SK-N-SH (cell line): ENCODE results near the gene TTC23. TPM values are rescaled to one million over a fixed set of nuclear protein-coding genes. Genes with fewer than 3 reads are reported as not detected.
"Not testable (repeated sequence)": the region's sequence is repeated elsewhere in the genome, so short reads cannot be mapped to it uniquely, and the experiment has no call there.

Experiments used
- CTCF ChIA-PET: fragments of 300-600, 350-600 bp; formaldehyde crosslinking; extraction: SDS; loops from one replicate; lab custom pipeline; 2021; lab: Yijun Ruan, JAX
- POLR2A ChIA-PET: fragments of 350-600 bp; sonication (Branson Sonifier 250); formaldehyde crosslinking; extraction: SDS; loops from one replicate; lab custom pipeline; 2020; ENCODE audit warnings: antibody characterized with exemption, inconsistent platforms; lab: Yijun Ruan, JAX
- DNase-seq: peaks from one replicate; pipeline ENCODE4 v3.0.0; 2012
- H2AFZ ChIP-seq: fragments of 200-600 bp; sonication (generic); 2 replicates; pipeline ENCODE4 v1.8.1; 2016; ENCODE audit warnings: antibody characterized with exemption, mild to moderate bottlenecking, low read depth
- H3F3A ChIP-seq: fragments of 200-600 bp; sonication (generic); replicated peaks from 2 replicates; pipeline ENCODE3; 2016; ENCODE audit warnings: antibody characterized with exemption, mild to moderate bottlenecking; ENCODE audit not compliant: insufficient read depth
- H3K27ac ChIP-seq, 2 experiments: fragments of 200-500 bp in 1 of 2; fragments of 200-600 bp in 1 of 2; sonication (Bioruptor generic) in 1 of 2; sonication (generic), shearing (Covaris generic) in 1 of 2; 2 replicates each; pipeline versions ENCODE4 v1.5.1 to v1.6.1; 2014 to 2016; ENCODE audit warnings: low read depth in 2 of 2, inconsistent platforms in 1 of 2, low read length in 1 of 2, mild to moderate bottlenecking in 1 of 2, mixed read lengths in 1 of 2
- H3K27me3 ChIP-seq: fragments of 200-600 bp; sonication (generic), shearing (Covaris generic); 2 replicates; pipeline ENCODE4 v1.6.1; 2016; ENCODE audit warnings: mixed run types; ENCODE audit not compliant: insufficient read depth
- H3K36me3 ChIP-seq, 2 experiments: fragments of 200-500 bp in 1 of 2; fragments of 200-600 bp in 1 of 2; sonication (Bioruptor generic) in 1 of 2; sonication (generic) in 1 of 2; replicated peaks in 1 of 2; 2 replicates each; pipeline versions ENCODE3 to v1.5.1; 2014 to 2016; ENCODE audit warnings: low read length in 1 of 2, mild to moderate bottlenecking in 1 of 2; ENCODE audit not compliant: insufficient read depth in 2 of 2, control insufficient read depth in 1 of 2
- H3K4me1 ChIP-seq, 2 experiments: fragments of 200-500 bp in 1 of 2; fragments of 200-600 bp in 1 of 2; sonication (Bioruptor generic) in 1 of 2; sonication (generic), shearing (Covaris generic) in 1 of 2; 2 replicates each; pipeline versions ENCODE4 v1.5.1 to v1.6.1; 2014 to 2016; ENCODE audit warnings: low read depth in 1 of 2, low read length in 1 of 2, mixed run types in 1 of 2; ENCODE audit not compliant: insufficient read depth in 2 of 2, control insufficient read depth in 1 of 2
- H3K4me2 ChIP-seq: fragments of 200-600 bp; sonication (generic), shearing (Covaris generic); 2 replicates; pipeline ENCODE4 v1.6.1; 2017; ENCODE audit warnings: mixed run types
- H3K4me3 ChIP-seq, 2 experiments: fragments of 200-500 bp in 1 of 2; fragments of 200-600 bp in 1 of 2; sonication (Bioruptor generic) in 1 of 2; sonication (generic), shearing (Covaris generic) in 1 of 2; 2 replicates each; pipeline versions ENCODE4 v1.5.1 to v1.8.1; 2014 to 2016; ENCODE audit warnings: low read depth in 2 of 2, inconsistent platforms in 1 of 2, low read length in 1 of 2, mild to moderate bottlenecking in 1 of 2, mixed read lengths in 1 of 2, moderate library complexity in 1 of 2
- H3K79me2 ChIP-seq: fragments of 200-600 bp; sonication (generic); 2 replicates; pipeline ENCODE4 v1.8.1; 2017; ENCODE audit warnings: mild to moderate bottlenecking; ENCODE audit not compliant: insufficient read depth
- H3K9ac ChIP-seq: fragments of 200-600 bp; sonication (generic); 2 replicates; pipeline ENCODE4 v1.6.1; 2017; ENCODE audit warnings: mixed run types
- H3K9me2 ChIP-seq: fragments of 200-600 bp; sonication (generic); 2 replicates; pipeline ENCODE4 v1.6.1; 2017; ENCODE audit warnings: mixed run types
- H3K9me3 ChIP-seq: fragments of 200-600 bp; sonication (generic); 2 replicates; pipeline ENCODE4 v1.6.1; 2017; ENCODE audit warnings: mixed run types, mild to moderate bottlenecking, moderate library complexity
- H4K20me1 ChIP-seq: fragments of 200-600 bp; sonication (generic); 2 replicates; pipeline ENCODE4 v1.6.1; 2017; ENCODE audit warnings: mild to moderate bottlenecking, mixed run types; ENCODE audit not compliant: insufficient read depth
- CHD2 ChIP-seq: fragments of 150-350 bp; IDR thresholded peaks from 2 replicates; pipeline ENCODE4 v1.6.1; 2018; ENCODE audit warnings: low read length; ENCODE audit not compliant: partially characterized antibody
- EZH2phosphoT487 ChIP-seq: fragments of 200-600 bp; sonication (generic); IDR thresholded peaks from 2 replicates; pipeline ENCODE4 v1.6.1; 2017; ENCODE audit warnings: low read depth, mixed run types, mild to moderate bottlenecking, antibody characterized with exemption, moderate library complexity, borderline replicate concordance
- GABPA ChIP-seq: IDR thresholded peaks from 2 replicates; pipeline ENCODE4 v1.4.0; 2012; ENCODE audit warnings: low read depth, mild to moderate bottlenecking
- MAX ChIP-seq: IDR thresholded peaks from 2 replicates; pipeline ENCODE4 v1.4.0; 2012; ENCODE audit warnings: low read depth
- MEF2A ChIP-seq: IDR thresholded peaks from 2 replicates; pipeline ENCODE4 v1.4.0; 2012; ENCODE audit warnings: low read depth, borderline replicate concordance
- MXI1 ChIP-seq: IDR thresholded peaks from 2 replicates; pipeline ENCODE4 v1.6.1; 2012; ENCODE audit warnings: mild to moderate bottlenecking, low read depth, low read length, improper control_type of control experiment
- RFX5 ChIP-seq: IDR thresholded peaks from 2 replicates; pipeline ENCODE4 v1.6.1; 2012; ENCODE audit warnings: mild to moderate bottlenecking, improper control_type of control experiment, low read length
- RXRA ChIP-seq: IDR thresholded peaks from 2 replicates; pipeline ENCODE4 v1.4.0; 2012; ENCODE audit warnings: low read depth, mild to moderate bottlenecking, borderline replicate concordance
- TAF1 ChIP-seq: IDR thresholded peaks from 2 replicates; pipeline ENCODE4 v1.6.1; 2012; ENCODE audit warnings: low read depth, mild to moderate bottlenecking, low read length, moderate library complexity, borderline replicate concordance
- TCF12 ChIP-seq: IDR thresholded peaks from 2 replicates; pipeline ENCODE4 v1.4.0; 2012
- TEAD4 ChIP-seq: IDR thresholded peaks from 2 replicates; pipeline ENCODE4 v1.4.0; 2012; ENCODE audit warnings: mild to moderate bottlenecking, borderline replicate concordance; ENCODE audit not compliant: insufficient read depth
- USF1 ChIP-seq: IDR thresholded peaks from 2 replicates; pipeline ENCODE4 v1.4.0; 2012; ENCODE audit warnings: low read depth, borderline replicate concordance
- USF2 ChIP-seq: fragments of 150-350 bp; IDR thresholded peaks from 2 replicates; pipeline ENCODE4 v1.6.1; 2017; ENCODE audit warnings: antibody characterized with exemption, low read length, low read depth, borderline replicate concordance
- YY1 ChIP-seq: IDR thresholded peaks from 2 replicates; pipeline ENCODE4 v1.4.0; 2012; ENCODE audit warnings: low read depth, mild to moderate bottlenecking
- WGBS: methylation state at CpG from one replicate; pipeline ENCODE4 v1.1.6; 2017; ENCODE audit warnings: low lambda C conversion rate; 5-methylcytosine and 5-hydroxymethylcytosine counted together
- polyA plus RNA-seq, 3 experiments: library from polyadenylated mRNA; depleted of rRNA; stranded (reverse); fragments of >200 nt; gene quantifications; 2 replicates each; pipeline ENCODE4 v1.2.3, GENCODE V29; 2012
- TF ChIP-seq, protein P1 (sequence below): fragments of 150-350 bp; IDR thresholded peaks from 2 replicates; pipeline ENCODE4 v1.6.1; 2016; ENCODE audit warnings: mild to moderate bottlenecking, low read depth, low read length
- TF ChIP-seq, protein P2 (sequence below): IDR thresholded peaks from 2 replicates; pipeline ENCODE4; 2012

TTC23 gene
- polyA plus RNA-seq, 1 of the 3 experiments (the other 2 are of a cell fraction), result 0.79 TPM

GRCh38 chr15:99239545-99240198, 9.7 kb downstream of the TTC23 start (continued):
- no peak for TF ChIP-seq TCF12

DNA sequence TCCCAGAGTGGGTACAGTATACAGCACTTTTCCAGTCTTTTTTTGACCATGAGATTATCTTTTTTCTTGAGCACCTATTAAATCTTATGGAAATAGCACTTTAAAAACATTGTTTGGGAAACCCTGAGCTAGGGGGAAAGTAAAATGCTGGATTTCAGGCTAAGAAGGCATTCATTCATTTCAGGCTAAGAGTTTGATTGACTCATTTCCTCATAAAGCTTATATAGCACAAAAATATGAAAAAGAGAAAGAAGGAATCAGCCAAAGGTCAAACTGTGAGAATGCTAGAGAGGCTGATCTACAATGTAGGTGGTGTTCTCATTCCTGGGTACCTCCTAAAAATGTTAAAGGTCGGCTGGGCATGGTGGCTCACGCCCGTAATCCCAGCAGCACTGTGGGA, 10.5 kb downstream of the TTC23 start:
- no peak for TF ChIP-seq CHD2
- no peak for DNase-seq
- H2AFZ ChIP-seq, result no peak overlapping the region
- no peak overlapping the region for H3K4me2 ChIP-seq
- WGBS, result 65% methylated on average over 3 of the region's 3 CpGs
- no peaks in the 10 kb centered on the region for H3K4me1 ChIP-seq
- ChIA-PET CTCF (no interaction called here), POLR2A (no interaction called here)
- H3K36me3 ChIP-seq, result no peaks in the 10 kb centered on the region
- no peak overlapping the region for H3K27ac ChIP-seq
- no peaks in the 10 kb centered on the region for H3K79me2 ChIP-seq
- H4K20me1 ChIP-seq, result no peaks in the 10 kb centered on the region
- no peak overlapping the region for H3K9ac ChIP-seq
- no peaks in the 10 kb centered on the region for H3F3A ChIP-seq
- no peaks in the 10 kb centered on the region for H3K9me2 ChIP-seq
- H3K27me3 ChIP-seq, result no peaks in the 10 kb centered on the region
- H3K4me3 ChIP-seq, result no peak overlapping the region
- no peaks in the 10 kb centered on the region for H3K9me3 ChIP-seq

DNA sequence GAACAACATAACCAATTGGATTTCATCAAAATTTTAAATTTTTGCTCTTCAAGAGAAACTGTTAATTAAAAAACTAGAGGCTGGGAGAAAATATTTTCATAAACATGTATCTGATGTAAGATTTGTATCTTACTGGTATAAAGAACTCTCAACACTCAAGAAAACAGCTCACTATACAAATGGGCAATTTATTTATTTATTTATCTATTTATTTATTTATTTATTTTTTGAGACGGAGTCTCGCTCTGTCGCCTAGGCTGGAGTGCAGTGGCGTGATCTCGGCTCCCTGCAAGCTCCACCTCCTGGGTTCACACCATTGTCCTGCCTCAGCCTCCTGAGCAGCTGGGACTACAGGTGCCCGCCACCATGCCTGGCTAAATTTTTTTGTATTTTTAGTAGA, 15.2 kb downstream of the TTC23 start:
- 84% methylated on average over 6 of the region's 6 CpGs for WGBS
- H3K4me2 ChIP-seq, H3K27me3 ChIP-seq, H3K9me2 ChIP-seq, H3K9me3 ChIP-seq, H3K9ac ChIP-seq, POLR2A ChIA-PET, DNase-seq, H2AFZ ChIP-seq, H3K4me1 ChIP-seq, H3K79me2 ChIP-seq, H3K4me3 ChIP-seq, H3K36me3 ChIP-seq, H4K20me1 ChIP-seq, H3F3A ChIP-seq, H3K27ac ChIP-seq: not testable (repeated sequence)
- CTCF ChIA-PET, result interaction anchor here (1.5 kb wide), 1 partner anchor 109 kb away, joined by 3 read pairs; no protein-coding TSS in a partner anchor

DNA sequence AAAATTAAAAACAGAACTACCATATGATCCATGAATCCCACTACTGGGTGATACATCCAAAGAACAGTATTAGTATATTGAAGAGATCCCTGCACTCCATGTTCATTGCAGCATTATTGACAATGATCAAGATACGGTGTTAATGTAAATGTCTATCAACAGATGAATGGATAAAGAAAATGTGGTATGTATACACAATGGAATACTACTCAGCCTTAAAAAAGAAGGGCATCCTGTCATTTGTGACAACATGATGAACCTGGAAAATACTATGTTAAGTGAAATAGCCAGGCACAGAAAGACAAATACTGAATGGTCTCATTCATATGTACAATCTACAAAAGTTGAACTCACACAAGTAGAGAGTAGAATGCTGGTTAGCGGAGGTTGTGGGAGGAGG, 16.6 kb downstream of the TTC23 start:
- POLR2A ChIA-PET, result no interaction called here
- H3K9ac ChIP-seq, result no peak overlapping the region
- 98% methylated on average over 2 of the region's 2 CpGs for WGBS
- H3K4me1 ChIP-seq, result no peaks in the 10 kb centered on the region
- H3K4me2 ChIP-seq, result no peak overlapping the region
- no peaks in the 10 kb centered on the region for H4K20me1 ChIP-seq
- no peaks in the 10 kb centered on the region for H3K9me2 ChIP-seq
- peaks cover 5% of the 10 kb centered on the region for H3F3A ChIP-seq
- no peak overlapping the region for H2AFZ ChIP-seq
- H3K27me3 ChIP-seq, result no peaks in the 10 kb centered on the region
- CTCF ChIA-PET, result interaction anchor here (2.0 kb wide), 1 partner anchor 133 kb away, joined by 5 read pairs; no protein-coding TSS in a partner anchor
- H3K9me3 ChIP-seq, result no peaks in the 10 kb centered on the region
- DNase-seq, result no peak
- no peak overlapping the region for H3K4me3 ChIP-seq
- H3K79me2 ChIP-seq, result no peaks in the 10 kb centered on the region
- no peak overlapping the region for H3K27ac ChIP-seq
- no peak for TF ChIP-seq GABPA
- TF ChIP-seq USF1, result no peak
- TF ChIP-seq MXI1, result no peak
- TF ChIP-seq, protein P1, sequence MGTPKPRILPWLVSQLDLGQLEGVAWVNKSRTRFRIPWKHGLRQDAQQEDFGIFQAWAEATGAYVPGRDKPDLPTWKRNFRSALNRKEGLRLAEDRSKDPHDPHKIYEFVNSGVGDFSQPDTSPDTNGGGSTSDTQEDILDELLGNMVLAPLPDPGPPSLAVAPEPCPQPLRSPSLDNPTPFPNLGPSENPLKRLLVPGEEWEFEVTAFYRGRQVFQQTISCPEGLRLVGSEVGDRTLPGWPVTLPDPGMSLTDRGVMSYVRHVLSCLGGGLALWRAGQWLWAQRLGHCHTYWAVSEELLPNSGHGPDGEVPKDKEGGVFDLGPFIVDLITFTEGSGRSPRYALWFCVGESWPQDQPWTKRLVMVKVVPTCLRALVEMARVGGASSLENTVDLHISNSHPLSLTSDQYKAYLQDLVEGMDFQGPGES, result no peak
- no peak for TF ChIP-seq USF2
- TF ChIP-seq TEAD4, result no peak
- no peak for TF ChIP-seq MEF2A
- no peak for TF ChIP-seq RFX5
- TF ChIP-seq YY1, result no peak
- TF ChIP-seq MAX, result no peak
- no peak for TF ChIP-seq EZH2phosphoT487
- no peak for TF ChIP-seq TAF1
- no peak for TF ChIP-seq RXRA
- TF ChIP-seq, protein P2, sequence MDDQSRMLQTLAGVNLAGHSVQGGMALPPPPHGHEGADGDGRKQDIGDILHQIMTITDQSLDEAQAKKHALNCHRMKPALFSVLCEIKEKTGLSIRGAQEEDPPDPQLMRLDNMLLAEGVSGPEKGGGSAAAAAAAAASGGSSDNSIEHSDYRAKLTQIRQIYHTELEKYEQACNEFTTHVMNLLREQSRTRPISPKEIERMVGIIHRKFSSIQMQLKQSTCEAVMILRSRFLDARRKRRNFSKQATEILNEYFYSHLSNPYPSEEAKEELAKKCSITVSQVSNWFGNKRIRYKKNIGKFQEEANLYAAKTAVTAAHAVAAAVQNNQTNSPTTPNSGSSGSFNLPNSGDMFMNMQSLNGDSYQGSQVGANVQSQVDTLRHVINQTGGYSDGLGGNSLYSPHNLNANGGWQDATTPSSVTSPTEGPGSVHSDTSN, result no peak
- no peak for TF ChIP-seq CHD2
- no peak for TF ChIP-seq TCF12
- TF ChIP-seq, all 33 proteins: peak for 0
- H3K36me3 ChIP-seq, result peaks cover 0 to 5% of the 10 kb centered on the region in 2 experiments
